Measurements from ENCODE around the gene CAPN13.

- TF ChIP-seq, protein P1, sequence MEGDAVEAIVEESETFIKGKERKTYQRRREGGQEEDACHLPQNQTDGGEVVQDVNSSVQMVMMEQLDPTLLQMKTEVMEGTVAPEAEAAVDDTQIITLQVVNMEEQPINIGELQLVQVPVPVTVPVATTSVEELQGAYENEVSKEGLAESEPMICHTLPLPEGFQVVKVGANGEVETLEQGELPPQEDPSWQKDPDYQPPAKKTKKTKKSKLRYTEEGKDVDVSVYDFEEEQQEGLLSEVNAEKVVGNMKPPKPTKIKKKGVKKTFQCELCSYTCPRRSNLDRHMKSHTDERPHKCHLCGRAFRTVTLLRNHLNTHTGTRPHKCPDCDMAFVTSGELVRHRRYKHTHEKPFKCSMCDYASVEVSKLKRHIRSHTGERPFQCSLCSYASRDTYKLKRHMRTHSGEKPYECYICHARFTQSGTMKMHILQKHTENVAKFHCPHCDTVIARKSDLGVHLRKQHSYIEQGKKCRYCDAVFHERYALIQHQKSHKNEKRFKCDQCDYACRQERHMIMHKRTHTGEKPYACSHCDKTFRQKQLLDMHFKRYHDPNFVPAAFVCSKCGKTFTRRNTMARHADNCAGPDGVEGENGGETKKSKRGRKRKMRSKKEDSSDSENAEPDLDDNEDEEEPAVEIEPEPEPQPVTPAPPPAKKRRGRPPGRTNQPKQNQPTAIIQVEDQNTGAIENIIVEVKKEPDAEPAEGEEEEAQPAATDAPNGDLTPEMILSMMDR (IDR thresholded peaks at IDR 0.05; ENCODE audit: low read depth, low read length): no peak
- no peak for TF ChIP-seq POLR2A (IDR thresholded peaks at IDR 0.05; ENCODE audit: extremely low read depth, insufficient read length)
- TF ChIP-seq, protein P2, sequence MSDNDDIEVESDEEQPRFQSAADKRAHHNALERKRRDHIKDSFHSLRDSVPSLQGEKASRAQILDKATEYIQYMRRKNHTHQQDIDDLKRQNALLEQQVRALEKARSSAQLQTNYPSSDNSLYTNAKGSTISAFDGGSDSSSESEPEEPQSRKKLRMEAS (IDR thresholded peaks at IDR 0.05; ENCODE audit: low read depth, low read length): no peak
- TF ChIP-seq MYC (IDR thresholded peaks at IDR 0.05; ENCODE audit: low read depth, low read length): no peak
These were observed 90.1 kb downstream of the CAPN13 start for GRCh38 chr2:30717081-30717650.
